ENCODE results near the gene LYRM4.
A peak's percentile ranks its signal among the peaks of the same experiment; 100 is the strongest.

The LYRM4 gene

DNA sequence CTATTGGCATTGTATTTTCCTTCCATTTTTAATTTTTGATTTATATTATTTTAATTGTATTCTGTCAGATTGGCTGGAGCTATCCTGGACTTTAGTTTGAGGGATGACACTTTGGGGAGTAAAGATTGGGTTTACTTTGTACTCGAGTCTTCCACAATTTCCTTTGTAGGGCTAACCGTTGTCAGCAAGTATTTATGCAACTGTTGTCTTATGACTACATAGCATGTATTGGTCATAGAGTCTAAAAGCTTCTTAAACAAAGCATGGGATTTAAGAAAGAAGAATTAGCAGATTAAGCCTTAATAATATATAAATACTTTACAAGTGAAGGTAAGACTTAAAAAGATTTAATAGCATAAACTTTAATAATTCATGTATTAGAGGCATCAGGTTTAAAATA is 20.2 kb upstream of the LYRM4 start:
- Histone ChIP-seq H3K4me3 (ENCODE audit: extremely low read depth, insufficient read depth, low read length, poor library complexity, severe bottlenecking) (no peak overlapping the region), H3K36me3 (ENCODE audit: control insufficient read depth, insufficient read depth, low read length) (no peaks in the 10 kb centered on the region), H3K9me3 (ENCODE audit: control insufficient read depth, low read length) (no peaks in the 10 kb centered on the region), H3K4me1 (ENCODE audit: control insufficient read depth, insufficient read depth, low read length, poor library complexity, severe bottlenecking) (no peaks in the 10 kb centered on the region), H3K27ac (ENCODE audit: low read depth, low read length, severe bottlenecking) (no peak overlapping the region)
- no CpG with 5 or more reads among the region's 2 CpGs for WGBS, 2 experiments (ENCODE audit: insufficient coverage in 2 of 2)

DNA sequence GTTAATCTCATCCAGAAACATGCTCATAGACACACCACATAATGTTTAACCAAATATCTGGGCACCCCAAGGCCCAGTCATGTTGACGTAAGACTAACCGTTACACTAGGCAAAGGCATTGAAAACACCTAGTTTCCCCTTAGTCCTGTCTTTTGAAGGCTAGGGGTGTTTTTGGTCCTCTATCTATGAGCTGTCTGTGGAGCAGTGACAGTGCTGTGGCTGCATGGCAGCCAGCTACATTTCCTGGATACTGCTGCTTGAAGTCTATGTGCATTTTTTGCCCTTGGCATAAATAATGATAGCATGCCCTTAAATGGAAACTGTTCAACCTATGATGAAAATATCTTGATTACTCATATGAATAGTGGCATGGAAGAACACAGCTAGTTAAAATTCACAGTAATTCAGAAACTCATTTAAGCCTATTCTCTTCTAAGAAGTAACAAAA is 19.2 kb upstream of the LYRM4 start:
- H3K27ac ChIP-seq (ENCODE audit: low read depth, low read length, severe bottlenecking): no peak overlapping the region
- WGBS, 2 experiments (ENCODE audit: insufficient coverage in 2 of 2): 100% methylated on average over 2 of the region's 2 CpGs

DNA sequence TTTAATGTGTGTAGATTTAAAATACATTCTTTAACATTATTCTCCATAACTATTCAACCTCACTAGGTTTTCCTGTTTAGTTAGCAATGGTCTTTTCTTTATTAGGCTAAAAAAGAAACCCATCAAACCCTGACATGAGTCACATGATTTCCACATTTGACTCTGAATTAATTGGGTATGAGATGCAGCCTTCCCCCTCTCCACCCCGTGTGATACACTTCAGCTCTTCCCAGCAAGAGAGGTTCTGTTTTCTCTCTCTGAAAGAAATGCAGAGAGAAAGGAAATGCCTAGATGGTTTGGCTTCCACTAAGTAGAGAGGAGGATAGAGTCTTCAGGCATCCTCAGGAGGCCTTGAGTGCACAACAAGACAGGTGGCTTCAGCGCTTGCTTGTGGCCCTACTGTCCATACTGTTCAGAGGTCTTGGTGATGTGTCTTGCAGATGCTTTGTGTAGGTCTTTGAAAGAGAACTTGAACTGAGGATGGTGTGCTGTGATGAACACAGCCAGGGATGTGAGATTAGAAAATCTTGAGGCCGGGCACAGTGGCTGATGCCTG is 17.9 kb upstream of the LYRM4 start:
- WGBS, 2 experiments (ENCODE audit: insufficient coverage in 2 of 2): 100% methylated on average over 2 of the region's 3 CpGs
- Histone ChIP-seq H3K4me1 (ENCODE audit: control insufficient read depth, insufficient read depth, low read length, poor library complexity, severe bottlenecking) (peaks cover 6% of the 10 kb centered on the region), H3K27ac (ENCODE audit: low read depth, low read length, severe bottlenecking) (no peak overlapping the region), H3K9me3 (ENCODE audit: control insufficient read depth, low read length) (no peaks in the 10 kb centered on the region), H3K36me3 (ENCODE audit: control insufficient read depth, insufficient read depth, low read length) (no peaks in the 10 kb centered on the region), H3K4me3 (ENCODE audit: extremely low read depth, insufficient read depth, low read length, poor library complexity, severe bottlenecking) (no peak overlapping the region)

More for the DNA sequence above, 19.2 kb upstream of the LYRM4 start:
- H3K4me3 ChIP-seq (ENCODE audit: extremely low read depth, insufficient read depth, low read length, poor library complexity, severe bottlenecking): no peak overlapping the region
- no peaks in the 10 kb centered on the region for H3K4me1 ChIP-seq (ENCODE audit: control insufficient read depth, insufficient read depth, low read length, poor library complexity, severe bottlenecking)
- no peaks in the 10 kb centered on the region for H3K9me3 ChIP-seq (ENCODE audit: control insufficient read depth, low read length)
- H3K36me3 ChIP-seq (ENCODE audit: control insufficient read depth, insufficient read depth, low read length): no peaks in the 10 kb centered on the region

GRCh38 chr6:5278047-5278446 is 17.3 kb upstream of the LYRM4 start:
- Histone ChIP-seq H3K4me3 (ENCODE audit: extremely low read depth, insufficient read depth, low read length, poor library complexity, severe bottlenecking) (no peak overlapping the region), H3K9me3 (ENCODE audit: control insufficient read depth, low read length) (no peaks in the 10 kb centered on the region), H3K4me1 (ENCODE audit: control insufficient read depth, insufficient read depth, low read length, poor library complexity, severe bottlenecking) (peaks cover 6% of the 10 kb centered on the region), H3K27ac (ENCODE audit: low read depth, low read length, severe bottlenecking) (no peak overlapping the region), H3K36me3 (ENCODE audit: control insufficient read depth, insufficient read depth, low read length) (no peaks in the 10 kb centered on the region)
- 70 to 100% methylated on average over 2 of the region's 5 CpGs for WGBS, 2 experiments (ENCODE audit: insufficient coverage in 2 of 2)

GRCh38 chr6:5277589-5277988 is 16.8 kb upstream of the LYRM4 start:
- peaks cover 6% of the 10 kb centered on the region for H3K4me1 ChIP-seq (ENCODE audit: control insufficient read depth, insufficient read depth, low read length, poor library complexity, severe bottlenecking)

GRCh38 chr6:5276581-5276980 is 15.8 kb upstream of the LYRM4 start:
- 80 to 100% methylated on average over 1 of the region's 2 CpGs for WGBS, 2 experiments (ENCODE audit: insufficient coverage in 2 of 2)
- no peak overlapping the region for H3K4me3 ChIP-seq (ENCODE audit: extremely low read depth, insufficient read depth, low read length, poor library complexity, severe bottlenecking)
- no peaks in the 10 kb centered on the region for H3K9me3 ChIP-seq (ENCODE audit: control insufficient read depth, low read length)
- no peak overlapping the region for H3K27ac ChIP-seq (ENCODE audit: low read depth, low read length, severe bottlenecking)
- H3K4me1 ChIP-seq (ENCODE audit: control insufficient read depth, insufficient read depth, low read length, poor library complexity, severe bottlenecking): peaks cover 6% of the 10 kb centered on the region
- no peaks in the 10 kb centered on the region for H3K36me3 ChIP-seq (ENCODE audit: control insufficient read depth, insufficient read depth, low read length)

More at GRCh38 chr6:5277589-5277988, 16.8 kb upstream of the LYRM4 start:
- H3K4me3 ChIP-seq (ENCODE audit: extremely low read depth, insufficient read depth, low read length, poor library complexity, severe bottlenecking): no peak overlapping the region
- H3K36me3 ChIP-seq (ENCODE audit: control insufficient read depth, insufficient read depth, low read length): no peaks in the 10 kb centered on the region
- H3K27ac ChIP-seq (ENCODE audit: low read depth, low read length, severe bottlenecking): no peak overlapping the region
- WGBS, 2 experiments (ENCODE audit: insufficient coverage in 2 of 2): 100% methylated on average over 1 of the region's 3 CpGs; no CpG with 5 or more reads in 1 of the 2 experiments
- H3K9me3 ChIP-seq (ENCODE audit: control insufficient read depth, low read length): no peaks in the 10 kb centered on the region

DNA sequence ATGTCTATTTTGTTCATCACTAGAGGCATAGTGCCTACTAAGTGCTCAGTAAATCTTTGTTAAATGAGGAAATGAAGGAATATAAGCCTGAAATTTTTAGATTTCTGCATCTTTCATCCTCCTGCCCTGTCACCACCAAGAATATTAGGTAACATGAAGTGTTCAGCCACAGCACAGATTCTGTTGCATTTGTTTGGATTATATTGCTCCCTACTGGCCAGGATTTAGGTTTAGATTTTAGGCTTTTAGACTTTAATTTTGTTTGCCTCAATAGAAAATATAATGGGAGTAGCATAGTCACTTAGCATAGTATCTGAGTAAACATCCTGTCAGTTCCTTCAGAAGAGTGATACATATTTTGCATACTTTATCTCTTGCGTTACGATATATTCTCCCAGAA is 14.7 kb upstream of the LYRM4 start:
- Histone ChIP-seq H3K36me3 (ENCODE audit: control insufficient read depth, insufficient read depth, low read length) (no peaks in the 10 kb centered on the region), H3K4me1 (ENCODE audit: control insufficient read depth, insufficient read depth, low read length, poor library complexity, severe bottlenecking) (peaks cover 6% of the 10 kb centered on the region), H3K27ac (ENCODE audit: low read depth, low read length, severe bottlenecking) (no peak overlapping the region), H3K4me3 (ENCODE audit: extremely low read depth, insufficient read depth, low read length, poor library complexity, severe bottlenecking) (no peak overlapping the region), H3K9me3 (ENCODE audit: control insufficient read depth, low read length) (no peaks in the 10 kb centered on the region)
- WGBS, 2 experiments (ENCODE audit: insufficient coverage in 2 of 2): no CpG with 5 or more reads among the region's 2 CpGs

GRCh38 chr6:5274231-5274630 is 13.5 kb upstream of the LYRM4 start:
- H3K27ac ChIP-seq (ENCODE audit: low read depth, low read length, severe bottlenecking): peak overlapping the region; percentile 34

DNA sequence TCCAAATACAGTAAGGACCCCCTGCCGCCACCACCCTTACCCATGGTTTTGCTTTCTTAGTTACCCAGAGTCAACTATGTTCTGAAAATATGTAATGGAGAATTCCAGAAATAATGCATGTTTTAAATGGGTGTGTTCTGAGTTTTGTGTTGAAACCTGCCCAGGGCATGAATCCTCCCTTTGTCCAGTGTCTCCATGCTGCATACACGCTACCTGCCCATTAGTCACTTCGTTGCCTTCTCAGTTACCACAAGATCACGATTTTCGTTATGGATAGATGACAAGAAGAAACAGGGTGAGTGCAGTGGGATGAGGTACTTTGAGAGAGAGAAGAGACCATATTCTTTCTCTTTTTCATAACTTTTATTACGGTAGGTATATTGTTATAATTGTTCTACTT is 11.2 kb upstream of the LYRM4 start:
- Histone ChIP-seq H3K4me3 (ENCODE audit: extremely low read depth, insufficient read depth, low read length, poor library complexity, severe bottlenecking) (no peak overlapping the region), H3K36me3 (ENCODE audit: control insufficient read depth, insufficient read depth, low read length) (no peaks in the 10 kb centered on the region), H3K9me3 (ENCODE audit: control insufficient read depth, low read length) (no peaks in the 10 kb centered on the region), H3K4me1 (ENCODE audit: control insufficient read depth, insufficient read depth, low read length, poor library complexity, severe bottlenecking) (peaks cover 6% of the 10 kb centered on the region), H3K27ac (ENCODE audit: low read depth, low read length, severe bottlenecking) (no peak overlapping the region)
- WGBS, 2 experiments (ENCODE audit: insufficient coverage in 2 of 2): 67% methylated on average over 1 of the region's 6 CpGs; no CpG with 5 or more reads in 1 of the 2 experiments

More at GRCh38 chr6:5274231-5274630, 13.5 kb upstream of the LYRM4 start:
- no peak overlapping the region for H3K4me3 ChIP-seq (ENCODE audit: extremely low read depth, insufficient read depth, low read length, poor library complexity, severe bottlenecking)
- H3K36me3 ChIP-seq (ENCODE audit: control insufficient read depth, insufficient read depth, low read length): no peaks in the 10 kb centered on the region
- H3K9me3 ChIP-seq (ENCODE audit: control insufficient read depth, low read length): no peaks in the 10 kb centered on the region
- peaks cover 6% of the 10 kb centered on the region for H3K4me1 ChIP-seq (ENCODE audit: control insufficient read depth, insufficient read depth, low read length, poor library complexity, severe bottlenecking)
- WGBS, 2 experiments (ENCODE audit: insufficient coverage in 2 of 2): 94 to 100% methylated on average over 2 of the region's 3 CpGs

GRCh38 chr6:5270093-5270680 is 9.4 kb upstream of the LYRM4 start:
- no peak overlapping the region for H3K4me3 ChIP-seq (ENCODE audit: extremely low read depth, insufficient read depth, low read length, poor library complexity, severe bottlenecking)
- WGBS, 2 experiments (ENCODE audit: insufficient coverage in 2 of 2): 70 to 78% methylated on average over 4 of the region's 5 CpGs
- no peaks in the 10 kb centered on the region for H3K9me3 ChIP-seq (ENCODE audit: control insufficient read depth, low read length)
- no peaks in the 10 kb centered on the region for H3K36me3 ChIP-seq (ENCODE audit: control insufficient read depth, insufficient read depth, low read length)
- peaks cover 6% of the 10 kb centered on the region for H3K4me1 ChIP-seq (ENCODE audit: control insufficient read depth, insufficient read depth, low read length, poor library complexity, severe bottlenecking)
- H3K27ac ChIP-seq (ENCODE audit: low read depth, low read length, severe bottlenecking): peak overlapping the region; percentile 43

DNA sequence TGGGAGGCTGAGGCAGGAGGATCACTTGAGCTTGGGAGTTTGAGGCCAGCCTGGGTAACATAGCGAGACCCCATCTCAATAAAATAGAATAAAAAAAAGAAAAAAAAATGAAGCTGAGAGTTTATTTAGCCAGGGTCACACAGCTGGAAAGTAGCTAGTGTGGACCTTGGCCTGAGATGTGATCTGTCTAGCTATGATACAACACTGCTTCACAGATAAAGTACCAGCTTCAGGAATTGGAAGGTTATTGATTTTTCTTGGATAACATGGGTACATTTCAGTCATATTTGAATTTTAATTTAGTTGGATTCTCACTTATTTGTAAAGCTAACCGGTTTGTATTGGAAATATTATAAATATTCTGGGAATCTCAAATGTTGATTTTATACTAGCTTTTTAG is 5.7 kb upstream of the LYRM4 start:
- H3K9me3 ChIP-seq (ENCODE audit: control insufficient read depth, low read length): no peaks in the 10 kb centered on the region
- H3K27ac ChIP-seq (ENCODE audit: low read depth, low read length, severe bottlenecking): no peak overlapping the region
- H3K4me3 ChIP-seq (ENCODE audit: extremely low read depth, insufficient read depth, low read length, poor library complexity, severe bottlenecking): no peak overlapping the region
- no peaks in the 10 kb centered on the region for H3K4me1 ChIP-seq (ENCODE audit: control insufficient read depth, insufficient read depth, low read length, poor library complexity, severe bottlenecking)
- whole genome bisulfite sequencing, 2 experiments (ENCODE audit: insufficient coverage in 2 of 2): no CpG with 5 or more reads among the region's 2 CpGs
- H3K36me3 ChIP-seq (ENCODE audit: control insufficient read depth, insufficient read depth, low read length): no peaks in the 10 kb centered on the region

Data from mesodermal cell (in vitro differentiated cells).